CD14-positive monocyte (primary cell): ENCODE results near the gene CFAP43. TPM values are rescaled to one million over a fixed set of nuclear protein-coding genes. Genes with fewer than 3 reads are reported as not detected.
"Not testable (repeated sequence)": the region's sequence is repeated elsewhere in the genome, so short reads cannot be mapped to it uniquely, and the experiment has no call there.

Source experiments
- DNase-seq, 3 donors: peaks; one replicate each; pipeline ENCODE4 v3.0.0-alpha.2; 2011 to 2022
- H2AFZ ChIP-seq: 2 replicates; pipeline ENCODE4 v1.6.0; 2012; ENCODE audit warnings: mild to moderate bottlenecking, low read depth, low read length, inconsistent platforms; ENCODE audit not compliant: insufficient read depth, poor library complexity, severe bottlenecking
- H3K27ac ChIP-seq, 2 donors: 1 replicate in 1 of 2; 2 replicates in 1 of 2; pipeline ENCODE4 v1.5.1; 2012 to 2013; ENCODE audit warnings: low read length in 2 of 2, control low read depth in 1 of 2, inconsistent platforms in 1 of 2, low read depth in 1 of 2, mild to moderate bottlenecking in 1 of 2
- H3K27me3 ChIP-seq, 2 donors: one replicate each; pipeline versions ENCODE4 v1.6.0 to v1.6.1; 2011 to 2013; ENCODE audit warnings: low read length in 2 of 2; ENCODE audit not compliant: control insufficient read depth in 2 of 2, insufficient read depth in 2 of 2
- H3K36me3 ChIP-seq, 2 donors: replicated peaks in 1 of 2; 1 replicate in 1 of 2; 2 replicates in 1 of 2; pipeline versions ENCODE4 v1.5.1 to v1.6.1; 2012 to 2013; ENCODE audit warnings: low read length in 2 of 2, control low read depth in 1 of 2, inconsistent platforms in 1 of 2, mild to moderate bottlenecking in 1 of 2; ENCODE audit not compliant: insufficient read depth in 2 of 2, control insufficient read depth in 1 of 2
- H3K4me1 ChIP-seq, 2 donors: 1 replicate in 1 of 2; 2 replicates in 1 of 2; pipeline versions ENCODE4 v1.5.1 to v1.6.1; 2012 to 2013; ENCODE audit warnings: low read length in 2 of 2, control low read depth in 1 of 2, inconsistent platforms in 1 of 2, mild to moderate bottlenecking in 1 of 2, moderate library complexity in 1 of 2; ENCODE audit not compliant: insufficient read depth in 2 of 2, control insufficient read depth in 1 of 2
- H3K4me2 ChIP-seq: replicated peaks from 2 replicates; pipeline ENCODE3; 2012; ENCODE audit warnings: low read length, moderate library complexity, mild to moderate bottlenecking; ENCODE audit not compliant: poor library complexity, severe bottlenecking; ENCODE audit errors: extremely low read depth
- H3K4me3 ChIP-seq, 3 experiments: fragments of 200-600 bp in 1 of 3; sonication (generic) in 1 of 3; replicated peaks in 1 of 3; 1 replicate in 2 of 3; 2 replicates in 1 of 3; pipeline ENCODE4 v1.5.1; 2011 to 2013; ENCODE audit warnings: low read length in 3 of 3, mild to moderate bottlenecking in 3 of 3, control low read depth in 2 of 3, low read depth in 2 of 3, inconsistent platforms in 1 of 3, moderate library complexity in 1 of 3
- H3K79me2 ChIP-seq: 2 replicates; pipeline ENCODE4 v1.6.0; 2012; ENCODE audit warnings: mild to moderate bottlenecking, control low read depth, inconsistent platforms, low read length, moderate library complexity; ENCODE audit not compliant: insufficient read depth
- H3K9ac ChIP-seq: 2 replicates; pipeline ENCODE4 v1.6.0; 2017; ENCODE audit warnings: low read length, mild to moderate bottlenecking; ENCODE audit not compliant: insufficient read depth, poor library complexity, severe bottlenecking
- H3K9me3 ChIP-seq, 2 donors: replicated peaks in 1 of 2; 1 replicate in 1 of 2; 2 replicates in 1 of 2; pipeline versions ENCODE4 v1.5.1 to v1.6.1; 2012 to 2013; ENCODE audit warnings: low read length in 2 of 2, control low read depth in 1 of 2; ENCODE audit not compliant: control insufficient read depth in 1 of 2, insufficient read depth in 1 of 2
- H4K20me1 ChIP-seq: 2 replicates; pipeline ENCODE4 v1.6.0; 2012; ENCODE audit warnings: mild to moderate bottlenecking, low read length, control low read depth, moderate library complexity; ENCODE audit not compliant: insufficient read depth
- H3K27ac Mint-ChIP-seq, 7 donors: one replicate each; pipeline ENCODE4 v1.8.0; 2020; ENCODE audit warnings: mild to moderate bottlenecking in 7 of 7, mixed read lengths in 7 of 7, moderate library complexity in 6 of 7, inconsistent platforms in 2 of 7
- H3K27me3 Mint-ChIP-seq, 3 donors: one replicate each; pipeline ENCODE4 v1.8.0; 2021 to 2022; ENCODE audit warnings: low read depth in 3 of 3, mild to moderate bottlenecking in 3 of 3, mixed read lengths in 3 of 3, moderate library complexity in 3 of 3, inconsistent platforms in 1 of 3
- H3K36me3 Mint-ChIP-seq, 2 donors: one replicate each; pipeline ENCODE4 v1.8.0; 2020; ENCODE audit warnings: mixed read lengths in 2 of 2, inconsistent platforms in 1 of 2, mild to moderate bottlenecking in 1 of 2
- H3K4me1 Mint-ChIP-seq: one replicate; pipeline ENCODE4 v1.8.0; 2020; ENCODE audit warnings: mild to moderate bottlenecking, mixed read lengths
- H3K4me3 Mint-ChIP-seq, 2 donors: one replicate each; pipeline ENCODE4 v1.8.0; 2020; ENCODE audit warnings: mild to moderate bottlenecking in 2 of 2, mixed read lengths in 2 of 2, moderate library complexity in 1 of 2
- H3K9me3 Mint-ChIP-seq, 7 donors: one replicate each; pipeline ENCODE4 v1.8.0; 2020 to 2022; ENCODE audit warnings: mixed read lengths in 7 of 7, mild to moderate bottlenecking in 6 of 7, moderate library complexity in 6 of 7, inconsistent platforms in 2 of 7
- CTCF ChIP-seq: fragments of 200-600 bp; IDR thresholded peaks from one replicate; pipeline ENCODE4 v1.8.0; 2022; ENCODE audit warnings: antibody characterized with exemption, mild to moderate bottlenecking
- WGBS: methylation state at CpG from one replicate; pipeline ENCODE4 v1.1.5; 2013; ENCODE audit warnings: missing lambda C conversion rate; ENCODE audit not compliant: insufficient coverage; 5-methylcytosine and 5-hydroxymethylcytosine counted together
- intact Hi-C, 2 donors: fragments of 100-400 bp; cut with micrococcal nuclease; formaldehyde crosslinking; loops; one replicate each; pipeline versions ENCODE4 v1.15.0 to v1.15.1; 2023
- polyA plus RNA-seq, 3 donors: library from polyadenylated mRNA; depleted of rRNA in 1 of 3; unstranded in 2 of 3; stranded (reverse) in 1 of 3; fragments of 300-500 nt in 2 of 3; fragments of >200 nt in 1 of 3; fragmentation: Illumina TruSeq in 2 of 3; gene quantifications; 1 replicate in 2 of 3; 2 replicates in 1 of 3; pipeline ENCODE4 v1.2.3, GENCODE V29; 2012 to 2021

Gene CFAP43
- polyA plus RNA-seq, 3 donors, result 0.06 TPM; not detected in 2

- Mint-ChIP-seq H3K9me3 (no peaks in the 10 kb centered on the region), H3K27ac (no peak overlapping the region), H3K27me3 (peaks cover 0 to 5% (median 3%) of the 10 kb centered on the region in 3 donors), H3K4me1 (no peaks in the 10 kb centered on the region), H3K4me3 (no peak overlapping the region), H3K36me3 (no peaks in the 10 kb centered on the region)
- no peaks in the 10 kb centered on the region for H3K9me3 ChIP-seq
- no peak overlapping the region for H3K27ac ChIP-seq
- no peak overlapping the region for H2AFZ ChIP-seq
- H3K4me1 ChIP-seq, result no peaks in the 10 kb centered on the region
- no peaks in the 10 kb centered on the region for H3K36me3 ChIP-seq
- intact Hi-C loops, result no loop called here
- no peak overlapping the region for H3K4me2 ChIP-seq
- DNase-seq, result no peak
- H3K9ac ChIP-seq, result no peak overlapping the region
- no peak overlapping the region for H3K4me3 ChIP-seq
- no peaks in the 10 kb centered on the region for H3K27me3 ChIP-seq
- H4K20me1 ChIP-seq, result no peaks in the 10 kb centered on the region
- WGBS, result 100% methylated on average over 1 of the region's 4 CpGs
- H3K79me2 ChIP-seq, result no peaks in the 10 kb centered on the region
- TF ChIP-seq CTCF, result no peak
Observed at GRCh38 chr10:104183682-104184081, 48.5 kb downstream of the CFAP43 start.

GRCh38 chr10:104174136-104174535, 58.0 kb downstream of the CFAP43 start:
- no CpG with 5 or more reads among the region's 1 CpG for WGBS
- H3K4me1 ChIP-seq, H3K27ac Mint-ChIP-seq, H2AFZ ChIP-seq, H3K27me3 Mint-ChIP-seq, H3K79me2 ChIP-seq, H3K27ac ChIP-seq, H3K27me3 ChIP-seq, intact Hi-C loops, DNase-seq, H3K4me2 ChIP-seq, H3K9me3 ChIP-seq, H3K36me3 Mint-ChIP-seq, H3K4me1 Mint-ChIP-seq, H3K4me3 ChIP-seq, H3K4me3 Mint-ChIP-seq, H3K9ac ChIP-seq, H4K20me1 ChIP-seq, H3K36me3 ChIP-seq: not testable (repeated sequence)
- peaks cover 2 to 11% (median 8%) of the 10 kb centered on the region in 7 donors for H3K9me3 Mint-ChIP-seq
